Right lobe of liver (tissue), 6 donors: ENCODE measurements around the gene ZNF746. TPM values are rescaled to one million over a fixed set of nuclear protein-coding genes. Genes with fewer than 3 reads are reported as not detected.

ENCODE experiments used
- ATAC-seq, 4 donors: fragments of 200-7000 bp; cut with Tn5 transposase; one replicate each; pipeline ENCODE4 v1.9.1; 2020; ENCODE audit warnings: mild to moderate bottlenecking in 4 of 4, moderate library complexity in 4 of 4
- DNase-seq, 3 donors: peaks; one replicate each; pipeline ENCODE4 v3.0.0-alpha.2; 2020
- H3K27ac ChIP-seq, 3 donors: fragments of 200-600 bp; one replicate each; pipeline ENCODE4 v1.8.0; 2022
- H3K27me3 ChIP-seq, 2 donors: fragments of 200-600 bp; one replicate each; pipeline ENCODE4 v1.8.0; 2022
- H3K36me3 ChIP-seq, 4 donors: fragments of 200-600 bp; sonication (generic) in 1 of 4; one replicate each; pipeline versions ENCODE4 v1.5.1 to v1.8.0; 2017 to 2022; ENCODE audit warnings: control low read depth in 1 of 4
- H3K4me1 ChIP-seq, 4 donors: fragments of 200-600 bp; sonication (generic) in 1 of 4; one replicate each; pipeline versions ENCODE4 v1.5.1 to v1.8.0; 2017 to 2022; ENCODE audit warnings: control low read depth in 1 of 4
- H3K4me3 ChIP-seq, 3 donors: fragments of 200-600 bp; one replicate each; pipeline ENCODE4 v1.8.0; 2022
- H3K9me3 ChIP-seq, 4 donors: fragments of 200-600 bp; sonication (generic) in 1 of 4; one replicate each; pipeline versions ENCODE4 v1.5.1 to v1.8.0; 2017 to 2022; ENCODE audit warnings: control low read depth in 1 of 4
- CTCF ChIP-seq, 4 donors: fragments of 200-600 bp in 3 of 4; fragments of 450-650 bp in 1 of 4; IDR thresholded peaks; one replicate each; pipeline versions ENCODE4 v1.5.1 to v1.8.0; 2016 to 2022; ENCODE audit warnings: antibody characterized with exemption in 4 of 4, mild to moderate bottlenecking in 2 of 4
- POLR2A ChIP-seq: fragments of 450-650 bp; IDR thresholded peaks from one replicate; pipeline ENCODE4 v1.6.1; 2017; ENCODE audit warnings: antibody characterized with exemption, mild to moderate bottlenecking
- WGBS: methylation state at CpG from one replicate; pipeline ENCODE4 v1.1.6; 2018; ENCODE audit warnings: low coverage, low lambda C conversion rate; ENCODE audit not compliant: insufficient coverage; ENCODE audit errors: missing lambda C conversion rate; 5-methylcytosine and 5-hydroxymethylcytosine counted together
- intact Hi-C, 2 donors: fragments of 100-400 bp; cut with DNase I; formaldehyde crosslinking; loops; one replicate each; pipeline versions ENCODE4 v1.11.2 to v1.14.1; 2022
- total RNA-seq, 6 experiments: library from RNA; depleted of rRNA in 2 of 6; stranded (reverse); fragments of >200 nt in 2 of 6; fragmentation: NEBNext Ultra II Directional in 3 of 6; extraction: Animal tissue kit (Norgen Biotek cat#: 25700) in 3 of 6; gene quantifications; one replicate each; pipeline versions ENCODE4 v1.1.0 to v1.2.4, GENCODE V29; 2016 to 2023
- donor health status: DM: no; HTN: yes; CAD: no.
- donor health status: DM: no; HTN: no; CAD: no.
- donor health status: DM: no; HTN: no; CAD: no.
- donor health status: DM: no; HTN: yes; CAD: no.
- donor health status: DM: no; HTN: yes; CAD: no.

The ZNF746 gene
- total RNA-seq, 6 experiments from 2014 or later = 7.9 to 15.8 (median 10.4) TPM

GRCh38 chr7:149432121-149432691 is 65.4 kb downstream of the ZNF746 start:
- no peaks in the 10 kb centered on the region for H3K4me1 ChIP-seq
- no peaks in the 10 kb centered on the region for H3K27me3 ChIP-seq
- H3K9me3 ChIP-seq = no peaks in the 10 kb centered on the region
- H3K36me3 ChIP-seq = peaks cover 0 to 37% (median 8%) of the 10 kb centered on the region in 4 donors
- no peak overlapping the region for H3K27ac ChIP-seq
- no peak overlapping the region for H3K4me3 ChIP-seq
- intact Hi-C loops = no loop called here
- DNase-seq (no peak), ATAC-seq (no peak)
- no peak for TF ChIP-seq POLR2A
- TF ChIP-seq CTCF (IDR thresholded peaks at IDR 0.05) = no peak
- WGBS = no CpG with 5 or more reads among the region's 53 CpGs

GRCh38 chr7:149431486-149432120 is 66.0 kb downstream of the ZNF746 start:
- H3K4me1 ChIP-seq = no peaks in the 10 kb centered on the region
- H3K9me3 ChIP-seq = no peaks in the 10 kb centered on the region
- TF ChIP-seq POLR2A (no peak), CTCF (IDR thresholded peaks at IDR 0.05) (no peak)
- H3K27ac ChIP-seq = no peak overlapping the region
- DNase-seq (no peak), ATAC-seq (no peak)
- H3K4me3 ChIP-seq = no peak overlapping the region
- peaks cover 0 to 37% (median 8%) of the 10 kb centered on the region in 4 donors for H3K36me3 ChIP-seq
- 90% methylated on average over 5 of the region's 66 CpGs for WGBS
- intact Hi-C loops = no loop called here
- H3K27me3 ChIP-seq = no peaks in the 10 kb centered on the region

GRCh38 chr7:149430192-149430591 is 67.4 kb downstream of the ZNF746 start:
- peaks cover 0 to 25% (median 4%) of the 10 kb centered on the region in 4 donors for H3K36me3 ChIP-seq
- H3K9me3 ChIP-seq = no peaks in the 10 kb centered on the region
- no peaks in the 10 kb centered on the region for H3K27me3 ChIP-seq
- no peak overlapping the region for H3K27ac ChIP-seq
- TF ChIP-seq POLR2A (no peak), CTCF (IDR thresholded peaks at IDR 0.05) (no peak)
- no peak overlapping the region for H3K4me3 ChIP-seq
- intact Hi-C loops = no loop called here
- 95% methylated on average over 3 of the region's 4 CpGs for WGBS
- no peak for ATAC-seq
- DNase-seq = no peak
- no peaks in the 10 kb centered on the region for H3K4me1 ChIP-seq

GRCh38 chr7:149427893-149428292 is 69.7 kb downstream of the ZNF746 start:
- Histone ChIP-seq H3K4me1 (peaks cover 0 to 1% (median 0%) of the 10 kb centered on the region in 4 donors), H3K27ac (no peak overlapping the region), H3K27me3 (no peaks in the 10 kb centered on the region), H3K9me3 (no peaks in the 10 kb centered on the region), H3K36me3 (peaks cover 0 to 18% (median 4%) of the 10 kb centered on the region in 4 donors), H3K4me3 (no peak overlapping the region)
- intact Hi-C loops = loop anchor here in 1 of 2 donors (10.0 kb wide), 1 partner anchor 123 kb away; no protein-coding TSS in a partner anchor
- no peak for TF ChIP-seq POLR2A
- TF ChIP-seq CTCF (IDR thresholded peaks at IDR 0.05) = no peak
- ATAC-seq (no peak), DNase-seq (no peak)
- 96% methylated on average over 2 of the region's 2 CpGs for WGBS
